Keratinocyte (primary cell): ENCODE data around the gene EPHA3.

Experiments
- EZH2 ChIP-seq: IDR thresholded peaks from one replicate; pipeline ENCODE4 v1.6.1; 2012; ENCODE audit warnings: inconsistent platforms, mild to moderate bottlenecking, low read length, moderate library complexity
- TF ChIP-seq, protein P1 (sequence below), 3 experiments: IDR thresholded peaks in 1 of 3; conservative IDR thresholded peaks in 1 of 3; optimal IDR thresholded peaks in 1 of 3; 2 replicates in 2 of 3; 3 replicates in 1 of 3; pipeline versions ENCODE3 to v1.5.1; 2011; ENCODE audit warnings: low read length in 3 of 3, mild to moderate bottlenecking in 3 of 3, moderate library complexity in 2 of 3, control low read depth in 1 of 3, inconsistent platforms in 1 of 3; ENCODE audit not compliant: insufficient read depth in 2 of 3; ENCODE audit errors: extremely low read depth in 1 of 3

DNA sequence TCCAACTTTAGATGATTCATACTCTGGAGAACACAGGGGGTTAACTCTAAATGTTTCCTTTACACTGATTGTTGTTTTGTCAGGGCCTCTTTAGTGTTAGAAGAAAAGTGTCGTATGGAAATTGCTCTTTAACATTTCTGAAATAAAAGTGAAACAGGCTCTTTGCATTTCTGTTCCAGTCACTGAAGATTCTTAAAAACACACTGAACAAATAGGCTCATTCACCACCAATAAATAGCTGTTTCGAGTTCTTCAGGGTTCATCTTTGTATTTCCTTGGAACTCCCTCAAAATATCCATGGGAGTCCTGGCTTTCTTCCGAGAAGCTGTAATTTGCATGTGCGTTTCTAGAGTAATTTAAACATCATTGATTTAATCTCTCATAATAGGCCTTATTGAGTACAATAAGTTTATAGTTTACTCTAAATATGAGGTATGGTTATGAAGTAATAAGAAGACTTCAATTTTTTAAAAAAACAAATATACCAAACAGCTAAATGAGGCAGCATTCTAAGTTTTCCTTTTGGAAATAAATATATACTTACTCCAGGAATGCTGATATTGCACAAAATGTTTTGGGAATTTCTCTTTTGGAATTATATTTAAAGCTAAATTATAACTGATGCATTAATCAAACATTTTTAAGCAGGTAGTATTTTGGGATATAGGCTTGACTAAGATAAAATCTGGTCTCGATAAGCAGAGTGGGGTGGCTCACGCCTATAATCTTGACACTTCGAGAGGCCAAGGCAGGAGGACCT, 327.4 kb downstream of the EPHA3 start:
- TF ChIP-seq EZH2 = no peak
- TF ChIP-seq, protein P1, sequence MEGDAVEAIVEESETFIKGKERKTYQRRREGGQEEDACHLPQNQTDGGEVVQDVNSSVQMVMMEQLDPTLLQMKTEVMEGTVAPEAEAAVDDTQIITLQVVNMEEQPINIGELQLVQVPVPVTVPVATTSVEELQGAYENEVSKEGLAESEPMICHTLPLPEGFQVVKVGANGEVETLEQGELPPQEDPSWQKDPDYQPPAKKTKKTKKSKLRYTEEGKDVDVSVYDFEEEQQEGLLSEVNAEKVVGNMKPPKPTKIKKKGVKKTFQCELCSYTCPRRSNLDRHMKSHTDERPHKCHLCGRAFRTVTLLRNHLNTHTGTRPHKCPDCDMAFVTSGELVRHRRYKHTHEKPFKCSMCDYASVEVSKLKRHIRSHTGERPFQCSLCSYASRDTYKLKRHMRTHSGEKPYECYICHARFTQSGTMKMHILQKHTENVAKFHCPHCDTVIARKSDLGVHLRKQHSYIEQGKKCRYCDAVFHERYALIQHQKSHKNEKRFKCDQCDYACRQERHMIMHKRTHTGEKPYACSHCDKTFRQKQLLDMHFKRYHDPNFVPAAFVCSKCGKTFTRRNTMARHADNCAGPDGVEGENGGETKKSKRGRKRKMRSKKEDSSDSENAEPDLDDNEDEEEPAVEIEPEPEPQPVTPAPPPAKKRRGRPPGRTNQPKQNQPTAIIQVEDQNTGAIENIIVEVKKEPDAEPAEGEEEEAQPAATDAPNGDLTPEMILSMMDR (optimal IDR thresholded peaks at IDR 0.05 in 1 of 3, IDR thresholded peaks at IDR 0.05 in 1 of 3, conservative IDR thresholded peaks at IDR 0.05 in 1 of 3; ENCODE audit: extremely low read depth in 1 of 3, insufficient read depth in 2 of 3, low read length in 3 of 3) = no peak
